Measurements from ENCODE around the gene FBXL7.

FBXL7 gene

DNA sequence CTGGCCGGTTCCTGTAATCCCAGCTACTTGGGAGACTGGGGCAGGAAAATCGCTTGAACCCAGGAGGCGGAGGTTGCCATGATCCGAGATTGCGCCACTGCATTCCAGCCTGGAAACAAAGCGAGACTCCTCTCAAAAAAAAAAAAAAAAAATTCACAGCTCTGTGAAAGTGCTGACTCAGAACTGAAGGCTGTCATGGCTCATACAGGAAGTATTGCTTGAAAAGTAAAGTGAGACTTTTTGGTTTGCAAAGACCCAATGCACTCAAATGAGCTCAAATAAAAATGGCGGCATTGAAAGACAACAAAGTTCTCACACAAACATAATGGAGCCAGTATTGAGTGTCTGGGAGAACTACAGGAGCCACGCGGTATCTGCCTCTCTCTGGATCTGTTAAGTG is 202.1 kb downstream of the FBXL7 start:
- peak; percentile 46 for DNase-seq (ENCODE audit: low read depth)
- H3K4me3 ChIP-seq (ENCODE audit: control insufficient read depth, low read depth, low read length) = no peak overlapping the region
- TF ChIP-seq, protein P1, sequence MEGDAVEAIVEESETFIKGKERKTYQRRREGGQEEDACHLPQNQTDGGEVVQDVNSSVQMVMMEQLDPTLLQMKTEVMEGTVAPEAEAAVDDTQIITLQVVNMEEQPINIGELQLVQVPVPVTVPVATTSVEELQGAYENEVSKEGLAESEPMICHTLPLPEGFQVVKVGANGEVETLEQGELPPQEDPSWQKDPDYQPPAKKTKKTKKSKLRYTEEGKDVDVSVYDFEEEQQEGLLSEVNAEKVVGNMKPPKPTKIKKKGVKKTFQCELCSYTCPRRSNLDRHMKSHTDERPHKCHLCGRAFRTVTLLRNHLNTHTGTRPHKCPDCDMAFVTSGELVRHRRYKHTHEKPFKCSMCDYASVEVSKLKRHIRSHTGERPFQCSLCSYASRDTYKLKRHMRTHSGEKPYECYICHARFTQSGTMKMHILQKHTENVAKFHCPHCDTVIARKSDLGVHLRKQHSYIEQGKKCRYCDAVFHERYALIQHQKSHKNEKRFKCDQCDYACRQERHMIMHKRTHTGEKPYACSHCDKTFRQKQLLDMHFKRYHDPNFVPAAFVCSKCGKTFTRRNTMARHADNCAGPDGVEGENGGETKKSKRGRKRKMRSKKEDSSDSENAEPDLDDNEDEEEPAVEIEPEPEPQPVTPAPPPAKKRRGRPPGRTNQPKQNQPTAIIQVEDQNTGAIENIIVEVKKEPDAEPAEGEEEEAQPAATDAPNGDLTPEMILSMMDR (IDR thresholded peaks at IDR 0.05; ENCODE audit: control insufficient read depth, insufficient read depth, low read depth, low read length, missing control alignments) = no peak

DNA sequence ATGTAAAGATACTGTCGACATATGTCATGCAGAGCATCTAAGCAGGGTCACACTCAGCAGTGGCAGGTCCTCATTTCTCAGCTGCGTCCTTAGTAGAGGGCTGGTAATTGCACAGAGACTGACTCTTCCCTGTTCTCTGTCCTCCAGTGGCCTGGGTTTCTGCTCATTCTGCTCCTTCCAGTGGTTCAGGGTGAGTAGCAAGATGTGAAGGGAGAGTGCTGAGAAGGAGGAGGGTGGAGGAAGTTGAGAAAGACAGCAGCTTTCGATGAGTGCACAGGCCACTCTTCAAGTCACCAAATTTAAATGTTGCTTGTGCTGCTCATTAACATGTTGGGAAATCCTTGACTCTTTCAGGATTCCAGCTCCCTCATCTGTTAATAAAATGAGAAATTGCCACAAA is 203.9 kb downstream of the FBXL7 start:
- H3K4me3 ChIP-seq (ENCODE audit: control insufficient read depth, low read depth, low read length) = no peak overlapping the region
- DNase-seq (ENCODE audit: low read depth) = no peak
- TF ChIP-seq, protein P1 (IDR thresholded peaks at IDR 0.05; ENCODE audit: control insufficient read depth, insufficient read depth, low read depth, low read length, missing control alignments) = no peak

DNA sequence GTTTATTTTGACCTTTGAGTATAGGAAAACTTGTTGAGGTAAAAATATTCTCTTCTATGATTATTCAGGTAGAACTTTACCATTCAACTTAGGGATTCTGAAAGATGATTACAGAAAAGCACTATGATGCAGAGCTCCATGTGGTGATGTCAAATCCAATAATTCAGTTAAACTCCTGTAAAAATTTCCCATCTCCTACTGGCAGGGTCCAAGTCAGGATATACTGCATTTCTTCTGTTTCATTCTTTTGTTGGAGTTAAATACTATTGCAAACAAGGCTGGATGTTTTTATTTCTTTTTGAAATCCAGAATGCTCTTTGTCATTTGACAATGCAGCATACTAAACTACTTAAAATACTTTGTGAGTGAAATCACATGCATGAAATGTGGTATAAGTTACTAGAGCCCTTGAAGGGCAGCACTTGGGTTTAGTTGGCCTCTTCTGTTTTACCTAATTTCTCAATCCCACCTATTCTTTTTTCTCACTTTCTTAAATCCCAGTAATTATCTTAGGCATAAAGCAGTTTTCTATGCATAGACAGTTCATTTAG is 204.5 kb downstream of the FBXL7 start:
- H3K4me3 ChIP-seq (ENCODE audit: control insufficient read depth, low read depth, low read length) = no peak overlapping the region
- DNase-seq (ENCODE audit: low read depth) = peak; percentile 28
- TF ChIP-seq, protein P1 (IDR thresholded peaks at IDR 0.05; ENCODE audit: control insufficient read depth, insufficient read depth, low read depth, low read length, missing control alignments) = no peak

DNA sequence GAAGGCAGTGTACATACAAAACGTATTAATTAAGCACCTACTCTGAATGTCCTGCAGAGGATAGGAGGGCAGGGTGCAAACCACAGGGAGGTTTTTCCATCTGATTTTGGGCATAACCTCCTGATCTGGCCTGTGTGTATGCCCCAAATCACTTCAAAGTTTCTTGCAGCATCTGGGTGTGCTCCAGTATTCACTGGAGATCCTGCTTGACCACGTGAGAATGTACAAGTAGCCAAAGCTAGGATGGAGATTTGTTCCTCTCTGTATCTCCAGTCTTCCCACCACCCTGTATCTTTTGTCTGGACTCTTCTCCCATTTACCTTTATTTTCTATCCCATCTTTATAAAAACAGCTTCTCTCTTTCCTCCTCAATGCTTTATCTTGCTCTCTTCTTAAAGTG is 207.7 kb downstream of the FBXL7 start:
- TF ChIP-seq, protein P1 (IDR thresholded peaks at IDR 0.05; ENCODE audit: control insufficient read depth, insufficient read depth, low read depth, low read length, missing control alignments) = no peak
- no peak for DNase-seq (ENCODE audit: low read depth)
- no peak overlapping the region for H3K4me3 ChIP-seq (ENCODE audit: control insufficient read depth, low read depth, low read length)

DNA sequence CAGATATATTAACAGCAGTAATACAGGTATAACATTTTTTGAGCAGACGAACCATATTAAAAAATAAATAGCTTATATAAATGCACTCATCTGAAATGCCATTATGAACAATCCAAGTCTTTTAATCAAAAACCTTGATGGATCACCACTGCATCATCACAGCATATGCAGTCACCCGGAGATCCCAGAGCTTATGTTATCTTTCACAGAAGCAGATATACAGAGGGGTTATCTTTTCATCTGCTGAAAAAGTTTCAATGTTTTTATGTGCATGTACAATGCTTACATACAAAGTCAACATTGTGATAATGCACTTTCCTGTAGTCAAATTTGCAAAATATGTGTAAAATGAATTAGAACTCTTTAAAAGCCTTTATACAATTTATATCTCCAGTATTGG is 211.9 kb downstream of the FBXL7 start:
- DNase-seq (ENCODE audit: low read depth) = no peak
- no peak overlapping the region for H3K4me3 ChIP-seq (ENCODE audit: control insufficient read depth, low read depth, low read length)
- TF ChIP-seq, protein P1 (IDR thresholded peaks at IDR 0.05; ENCODE audit: control insufficient read depth, insufficient read depth, low read depth, low read length, missing control alignments) = no peak

DNA sequence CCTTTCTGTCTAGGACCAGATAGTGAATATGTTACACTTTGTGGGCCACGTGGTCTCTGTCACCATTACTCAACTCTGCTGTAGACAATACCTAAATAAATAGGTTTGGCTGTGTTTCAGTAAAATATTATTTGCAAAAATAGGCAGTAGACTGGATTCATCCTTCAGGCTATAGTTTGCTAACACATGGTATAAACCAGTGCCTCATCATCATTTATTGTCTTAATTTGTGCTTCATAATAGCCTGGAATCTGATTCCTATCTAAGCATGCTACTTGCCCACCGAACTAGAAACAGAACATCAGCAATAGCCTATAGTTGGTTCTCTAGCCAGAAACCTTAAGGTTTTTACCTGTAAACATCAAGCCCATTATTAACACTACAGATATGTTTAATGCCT is 215.6 kb downstream of the FBXL7 start:
- H3K4me3 ChIP-seq (ENCODE audit: control insufficient read depth, low read depth, low read length) = no peak overlapping the region
- TF ChIP-seq, protein P1 (IDR thresholded peaks at IDR 0.05; ENCODE audit: control insufficient read depth, insufficient read depth, low read depth, low read length, missing control alignments) = no peak
- DNase-seq (ENCODE audit: low read depth) = no peak

DNA sequence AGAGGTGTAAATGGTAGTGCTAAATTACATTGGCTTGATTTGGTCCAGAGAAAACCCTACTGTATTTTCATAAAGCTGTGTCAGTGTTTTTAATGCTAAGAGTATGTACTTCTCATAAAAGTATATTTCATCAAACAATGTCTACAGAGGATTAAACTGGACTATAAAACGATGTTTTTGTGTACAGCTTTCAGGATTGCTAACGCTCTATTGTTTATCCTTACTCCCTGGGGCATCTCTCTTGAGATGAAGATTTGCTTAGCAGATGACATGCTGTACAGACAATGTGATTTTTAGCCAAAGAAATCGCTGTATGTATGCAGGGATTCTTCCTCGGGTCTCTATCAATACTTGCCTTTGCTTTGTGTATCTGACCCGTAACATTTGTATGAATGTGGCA is 216.0 kb downstream of the FBXL7 start:
- H3K4me3 ChIP-seq (ENCODE audit: control insufficient read depth, low read depth, low read length) = no peak overlapping the region
- TF ChIP-seq, protein P1 (IDR thresholded peaks at IDR 0.05; ENCODE audit: control insufficient read depth, insufficient read depth, low read depth, low read length, missing control alignments) = no peak
- no peak for DNase-seq (ENCODE audit: low read depth)

Measured in AG09309 (cell line).